SK-N-MC (cell line): ENCODE results near the gene EPHB4.

Experiments
- EZH2 ChIP-seq: fragments of 200-600 bp; sonication (generic); IDR thresholded peaks from one replicate; pipeline ENCODE4 v1.6.1; 2017; ENCODE audit warnings: antibody characterized with exemption
- FOXP2 ChIP-seq: optimal IDR thresholded peaks from 2 replicates; pipeline ENCODE3; 2011; ENCODE audit warnings: mild to moderate bottlenecking, moderate library complexity; ENCODE audit not compliant: insufficient read depth; ENCODE audit errors: extremely low read length, control extremely low read depth
- POLR2AphosphoS5 ChIP-seq: IDR thresholded peaks from 2 replicates; pipeline ENCODE4 v1.6.1; 2012; ENCODE audit warnings: mild to moderate bottlenecking, low read depth, low read length, borderline replicate concordance

DNA sequence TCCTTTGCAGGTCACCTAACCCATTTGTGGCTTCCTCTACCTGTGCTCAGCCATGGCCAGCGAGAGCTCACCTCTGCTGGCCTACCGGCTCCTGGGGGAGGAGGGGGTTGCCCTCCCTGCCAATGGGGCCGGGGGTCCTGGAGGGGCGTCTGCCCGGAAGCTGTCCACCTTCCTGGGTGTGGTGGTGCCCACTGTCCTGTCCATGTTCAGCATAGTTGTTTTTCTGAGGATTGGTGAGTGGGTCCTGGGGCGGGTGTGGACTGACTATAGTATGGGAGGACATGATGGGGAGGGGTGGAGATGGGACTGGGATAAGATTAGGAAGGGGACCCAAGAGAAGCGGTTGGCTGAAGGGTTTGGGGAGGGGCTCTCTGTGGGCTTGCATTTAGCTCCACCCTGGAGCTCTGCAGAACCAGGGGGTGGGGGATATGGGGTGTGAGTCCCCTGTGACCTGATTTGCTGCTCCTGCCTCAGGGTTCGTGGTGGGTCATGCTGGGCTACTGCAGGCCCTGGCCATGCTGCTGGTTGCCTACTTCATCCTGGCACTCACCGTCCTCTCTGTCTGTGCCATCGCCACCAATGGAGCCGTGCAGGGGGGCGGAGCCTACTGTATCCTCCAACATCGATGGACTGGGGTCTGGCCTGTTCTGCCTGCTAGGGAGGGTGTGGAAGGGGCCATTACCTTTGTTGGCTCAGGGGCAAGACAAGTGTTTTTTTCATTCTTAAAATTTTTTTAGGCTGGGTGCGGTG is 27.0 kb upstream of the EPHB4 start:
- TF ChIP-seq EZH2 (no peak), POLR2AphosphoS5 (no peak), FOXP2 (no peak)
